Type B pancreatic cell (in vitro differentiated cells): ENCODE measurements around the gene MIOS. TPM values are rescaled to one million over a fixed set of nuclear protein-coding genes. Genes with fewer than 3 reads are reported as not detected.

Source experiments
- DNase-seq: peaks from one replicate; pipeline ENCODE4 v3.0.0; 2021; ENCODE audit warnings: mixed read lengths; ENCODE audit not compliant: unreplicated experiment; ENCODE audit errors: extremely low spot score
- H3K27ac Mint-ChIP-seq: 2 replicates; pipeline ENCODE4 v1.8.0; 2021; ENCODE audit warnings: mild to moderate bottlenecking, mixed read lengths
- H3K27me3 Mint-ChIP-seq: 2 replicates; pipeline ENCODE4 v1.8.0; 2021; ENCODE audit warnings: mixed read lengths
- H3K36me3 Mint-ChIP-seq: 2 replicates; pipeline ENCODE4 v1.8.0; 2021; ENCODE audit warnings: mixed read lengths
- H3K4me1 Mint-ChIP-seq: one replicate; pipeline ENCODE4 v1.8.0; 2021; ENCODE audit warnings: mixed read lengths; ENCODE audit not compliant: unreplicated experiment
- H3K4me3 Mint-ChIP-seq: 2 replicates; pipeline ENCODE4 v1.8.0; 2021; ENCODE audit warnings: mild to moderate bottlenecking, mixed read lengths
- H3K9me3 Mint-ChIP-seq: 2 replicates; pipeline ENCODE4 v1.8.0; 2021; ENCODE audit warnings: mixed read lengths
- total RNA-seq: library from RNA; stranded (reverse); gene quantifications from 2 replicates; pipeline ENCODE4 v1.2.1, GENCODE V29; 2021; ENCODE audit warnings: low replicate concordance
- TF ChIP-seq, protein P1 (sequence below): fragments of 200-600 bp; sonication (generic); conservative IDR thresholded peaks from 2 replicates; pipeline ENCODE4 v1.5.0; 2021; ENCODE audit warnings: antibody characterized with exemption, mild to moderate bottlenecking

Gene MIOS
- total RNA-seq, 1 donor from 2014 or later: 43.6 TPM

DNA sequence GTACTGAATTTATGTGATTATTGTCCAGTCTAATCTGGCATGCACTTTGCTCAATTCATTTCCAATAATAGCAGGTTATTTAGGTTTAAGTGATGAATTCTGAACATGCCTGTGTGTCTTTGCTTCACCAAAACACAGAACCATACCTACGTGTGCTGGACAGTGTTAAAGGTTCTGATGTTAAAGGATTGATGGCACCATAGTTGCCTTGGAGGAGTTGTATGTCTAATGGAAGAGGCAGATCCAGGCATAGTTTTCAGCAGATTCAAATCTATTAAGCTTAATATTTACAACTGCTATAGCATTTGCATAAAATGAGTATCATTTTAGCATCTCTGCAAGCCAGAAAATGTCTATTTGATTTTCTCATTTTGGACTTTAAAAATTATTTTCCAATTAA, 45.8 kb downstream of the MIOS start:
- TF ChIP-seq, protein P1, sequence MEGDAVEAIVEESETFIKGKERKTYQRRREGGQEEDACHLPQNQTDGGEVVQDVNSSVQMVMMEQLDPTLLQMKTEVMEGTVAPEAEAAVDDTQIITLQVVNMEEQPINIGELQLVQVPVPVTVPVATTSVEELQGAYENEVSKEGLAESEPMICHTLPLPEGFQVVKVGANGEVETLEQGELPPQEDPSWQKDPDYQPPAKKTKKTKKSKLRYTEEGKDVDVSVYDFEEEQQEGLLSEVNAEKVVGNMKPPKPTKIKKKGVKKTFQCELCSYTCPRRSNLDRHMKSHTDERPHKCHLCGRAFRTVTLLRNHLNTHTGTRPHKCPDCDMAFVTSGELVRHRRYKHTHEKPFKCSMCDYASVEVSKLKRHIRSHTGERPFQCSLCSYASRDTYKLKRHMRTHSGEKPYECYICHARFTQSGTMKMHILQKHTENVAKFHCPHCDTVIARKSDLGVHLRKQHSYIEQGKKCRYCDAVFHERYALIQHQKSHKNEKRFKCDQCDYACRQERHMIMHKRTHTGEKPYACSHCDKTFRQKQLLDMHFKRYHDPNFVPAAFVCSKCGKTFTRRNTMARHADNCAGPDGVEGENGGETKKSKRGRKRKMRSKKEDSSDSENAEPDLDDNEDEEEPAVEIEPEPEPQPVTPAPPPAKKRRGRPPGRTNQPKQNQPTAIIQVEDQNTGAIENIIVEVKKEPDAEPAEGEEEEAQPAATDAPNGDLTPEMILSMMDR: no peak
- Mint-ChIP-seq H3K27ac (no peak overlapping the region), H3K9me3 (no peaks in the 10 kb centered on the region), H3K4me3 (no peak overlapping the region), H3K27me3 (no peaks in the 10 kb centered on the region), H3K36me3 (no peaks in the 10 kb centered on the region), H3K4me1 (no peaks in the 10 kb centered on the region)
- no peak for DNase-seq

DNA sequence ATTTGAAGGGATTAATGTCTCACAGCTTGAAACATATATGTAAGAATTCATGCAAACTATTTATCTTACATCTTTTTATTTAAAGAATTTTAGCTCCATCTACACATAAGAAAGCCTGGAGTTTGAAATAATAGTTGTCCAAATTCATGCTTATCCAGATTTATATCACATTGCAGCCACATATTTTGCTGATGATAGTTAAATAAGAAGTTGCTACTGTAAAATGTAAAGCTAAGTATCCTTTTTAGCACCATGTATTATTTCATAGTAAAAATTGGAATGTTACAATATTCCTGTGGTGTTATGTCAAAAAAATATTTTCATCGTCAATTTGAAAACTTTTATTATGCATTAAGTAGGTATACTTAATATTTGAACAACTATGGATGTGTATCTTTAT, 46.5 kb downstream of the MIOS start:
- Mint-ChIP-seq H3K36me3 (no peaks in the 10 kb centered on the region), H3K4me3 (no peak overlapping the region), H3K27ac (no peak overlapping the region), H3K4me1 (no peaks in the 10 kb centered on the region), H3K9me3 (no peaks in the 10 kb centered on the region), H3K27me3 (no peaks in the 10 kb centered on the region)
- no peak for DNase-seq
- TF ChIP-seq, protein P1: no peak

DNA sequence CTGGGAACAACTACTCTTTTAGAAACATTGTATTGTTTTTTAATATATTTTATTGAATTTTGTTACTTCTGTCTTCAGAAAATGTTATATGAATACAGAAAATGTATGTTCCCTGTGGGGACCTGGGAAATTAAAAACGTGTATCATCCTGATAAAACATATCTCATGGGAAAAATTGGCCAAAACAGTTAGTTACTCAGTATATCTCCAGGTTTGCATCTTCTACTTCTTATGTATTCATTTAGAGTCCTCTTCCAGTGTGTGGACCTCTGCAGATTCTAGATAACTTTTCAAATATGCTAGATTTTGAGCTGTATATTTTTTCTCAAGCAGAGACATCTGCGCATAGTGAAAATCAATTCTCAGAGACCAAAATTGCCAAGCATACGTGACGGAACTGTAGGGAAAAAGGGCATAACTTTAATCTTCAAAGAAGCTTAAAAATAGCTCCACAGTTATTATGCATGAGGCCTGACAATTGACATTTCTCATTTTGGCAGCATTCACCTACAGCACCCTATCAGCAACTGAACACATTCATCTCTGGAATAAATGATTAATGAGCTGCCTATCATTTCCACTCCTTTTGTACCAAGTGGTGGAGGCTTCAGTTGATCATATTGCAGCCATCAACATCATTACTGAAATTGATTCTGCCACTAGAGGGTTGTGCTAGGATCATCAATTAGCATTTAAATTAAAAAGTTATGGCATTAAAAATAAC, 47.5 kb downstream of the MIOS start:
- no peak for DNase-seq
- Mint-ChIP-seq H3K9me3 (no peaks in the 10 kb centered on the region), H3K36me3 (no peaks in the 10 kb centered on the region), H3K27me3 (no peaks in the 10 kb centered on the region), H3K27ac (no peak overlapping the region), H3K4me3 (no peak overlapping the region), H3K4me1 (no peaks in the 10 kb centered on the region)
- TF ChIP-seq, protein P1: no peak

DNA sequence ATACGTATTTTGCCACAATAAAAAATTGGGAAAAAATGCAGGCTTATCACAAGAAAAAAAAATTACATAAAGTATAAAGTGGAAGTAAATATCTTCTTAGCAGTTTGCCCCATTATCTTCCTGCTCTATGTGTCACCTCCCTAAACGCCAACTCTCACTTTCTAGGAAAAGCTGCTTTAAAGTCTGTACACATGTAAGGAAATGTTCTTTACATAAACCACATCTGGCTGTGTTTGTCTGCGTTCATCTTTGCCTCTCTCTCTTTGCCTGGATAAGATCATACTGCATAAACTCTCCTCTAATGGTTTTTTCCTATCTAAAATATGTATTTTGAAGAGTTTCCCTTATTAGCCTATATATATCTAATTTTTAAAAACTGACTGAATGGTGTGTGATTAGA, 50.9 kb downstream of the MIOS start:
- Mint-ChIP-seq H3K27ac (no peak overlapping the region), H3K36me3 (no peaks in the 10 kb centered on the region), H3K4me1 (no peaks in the 10 kb centered on the region), H3K27me3 (no peaks in the 10 kb centered on the region), H3K9me3 (no peaks in the 10 kb centered on the region), H3K4me3 (no peak overlapping the region)
- DNase-seq: no peak
- TF ChIP-seq, protein P1: no peak

DNA sequence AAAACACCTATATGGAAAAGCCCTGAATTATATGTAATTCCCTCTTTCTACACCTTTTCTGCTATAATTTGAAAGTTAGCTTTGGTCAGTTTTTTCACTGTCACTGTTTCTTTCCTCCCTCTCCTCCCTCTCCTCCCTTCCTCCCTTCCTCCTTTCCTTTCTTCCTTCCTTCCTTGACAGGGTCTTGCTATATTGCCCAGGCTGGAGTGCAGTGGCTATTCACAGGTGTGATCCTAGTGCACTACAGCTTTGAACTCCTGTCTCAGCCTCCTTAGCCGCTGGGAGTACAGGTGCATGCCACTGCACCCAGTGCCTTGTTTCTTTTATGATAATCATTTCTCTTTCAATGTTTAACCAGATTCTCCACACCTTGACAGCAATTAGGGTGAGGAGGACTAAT, 51.7 kb downstream of the MIOS start:
- H3K27me3 Mint-ChIP-seq: no peaks in the 10 kb centered on the region
- H3K36me3 Mint-ChIP-seq: no peaks in the 10 kb centered on the region
- H3K4me1 Mint-ChIP-seq: peaks cover 6% of the 10 kb centered on the region
- TF ChIP-seq, protein P1: no peak
- DNase-seq: no peak
- H3K4me3 Mint-ChIP-seq: no peak overlapping the region
- H3K27ac Mint-ChIP-seq: no peak overlapping the region
- H3K9me3 Mint-ChIP-seq: no peaks in the 10 kb centered on the region

DNA sequence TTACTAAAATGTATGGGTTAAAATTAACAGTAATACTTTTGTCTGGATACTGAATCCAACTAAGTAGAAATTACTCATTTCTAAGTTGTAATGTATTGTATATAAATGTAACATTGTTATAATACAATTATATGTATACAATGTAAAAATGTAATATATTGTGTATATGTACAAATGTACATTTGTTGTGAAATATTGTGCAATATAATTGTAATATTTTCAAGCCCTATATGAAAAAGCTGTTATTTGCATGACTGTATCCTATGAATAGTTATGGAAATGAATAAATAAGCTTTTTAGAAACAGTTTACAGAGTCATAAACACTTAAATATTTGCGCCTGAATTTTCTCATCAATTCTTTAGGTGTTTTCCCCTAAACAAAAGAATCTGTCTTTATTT, 53.6 kb downstream of the MIOS start:
- TF ChIP-seq, protein P1: no peak
- Mint-ChIP-seq H3K4me3 (no peak overlapping the region), H3K27me3 (no peaks in the 10 kb centered on the region), H3K4me1 (peaks cover 6% of the 10 kb centered on the region), H3K27ac (no peak overlapping the region), H3K9me3 (no peaks in the 10 kb centered on the region), H3K36me3 (no peaks in the 10 kb centered on the region)
- no peak for DNase-seq
